DMS153 (cell line): Measurements from ENCODE around the gene PPP1R7.

Experiments used
- DNase-seq: peaks from one replicate; lab custom pipeline; 2025; lab: John Stamatoyannopoulos, UW

PPP1R7 gene

DNA sequence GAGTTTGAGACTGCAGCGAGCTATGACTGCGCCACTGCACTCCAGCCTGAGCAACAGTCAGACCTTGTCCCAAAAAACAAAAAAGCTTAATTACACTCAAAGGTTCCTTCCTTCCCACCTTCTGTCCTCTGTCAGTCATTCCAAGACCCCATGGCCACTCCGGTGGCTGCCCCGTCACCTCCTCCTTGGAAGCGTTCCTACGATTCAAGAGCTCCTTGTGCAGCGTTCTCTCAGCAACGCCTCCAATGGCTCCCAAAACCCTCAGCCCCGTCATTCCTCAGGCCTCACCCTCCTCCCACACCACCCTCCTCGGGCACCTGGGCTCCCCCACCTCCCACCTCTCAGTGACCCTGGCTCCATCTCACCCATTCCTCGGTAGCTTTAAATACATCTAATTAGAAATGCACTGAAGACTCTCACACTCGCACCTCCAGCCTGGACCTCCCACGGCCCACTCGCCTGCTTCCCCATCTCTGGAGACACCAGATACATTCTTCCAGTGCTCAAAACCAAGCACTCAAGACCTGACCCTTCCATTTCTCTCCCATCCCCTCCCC lies 9.0 kb upstream of the PPP1R7 start:
- no peak for DNase-seq

DNA sequence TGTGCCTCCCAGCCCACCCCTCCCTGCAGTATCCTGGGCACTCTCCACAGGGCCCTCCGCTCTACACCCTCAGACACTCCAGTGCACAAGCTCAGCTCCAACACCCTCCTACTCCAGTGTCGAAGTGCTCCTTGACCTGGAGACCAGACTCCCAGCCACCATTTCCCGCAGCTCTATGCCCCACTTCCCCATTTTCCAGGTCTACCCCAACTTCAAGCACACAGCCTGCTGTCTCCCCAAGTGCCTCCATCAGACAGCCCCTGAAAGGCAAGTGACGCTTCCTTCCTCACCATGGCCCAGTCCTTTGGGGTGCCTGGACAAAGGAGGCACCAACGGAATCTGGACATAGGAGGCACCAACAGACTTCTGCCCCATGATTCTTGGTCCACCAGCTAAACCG lies 8.2 kb upstream of the PPP1R7 start:
- DNase-seq = no peak

DNA sequence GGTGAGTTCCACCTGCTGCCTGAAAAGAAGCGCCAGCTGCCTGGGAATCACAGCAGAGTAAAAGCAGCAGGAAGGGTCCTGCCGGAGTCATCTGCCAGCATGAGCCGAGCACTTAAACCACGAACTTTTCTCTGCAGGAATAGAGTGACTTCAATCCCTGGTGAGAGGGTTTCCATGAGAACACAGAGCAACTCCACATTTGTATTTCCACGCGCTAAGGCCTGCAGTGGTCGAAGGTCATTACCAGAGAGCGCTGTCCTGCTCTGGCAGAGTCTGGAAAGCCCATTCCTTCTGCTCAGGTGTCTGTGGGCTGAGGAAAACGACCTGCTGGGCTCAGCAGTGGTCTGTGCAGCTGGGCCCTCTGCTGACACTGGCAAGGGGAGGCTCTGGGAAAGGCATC lies 7.7 kb upstream of the PPP1R7 start:
- DNase-seq = no peak

DNA sequence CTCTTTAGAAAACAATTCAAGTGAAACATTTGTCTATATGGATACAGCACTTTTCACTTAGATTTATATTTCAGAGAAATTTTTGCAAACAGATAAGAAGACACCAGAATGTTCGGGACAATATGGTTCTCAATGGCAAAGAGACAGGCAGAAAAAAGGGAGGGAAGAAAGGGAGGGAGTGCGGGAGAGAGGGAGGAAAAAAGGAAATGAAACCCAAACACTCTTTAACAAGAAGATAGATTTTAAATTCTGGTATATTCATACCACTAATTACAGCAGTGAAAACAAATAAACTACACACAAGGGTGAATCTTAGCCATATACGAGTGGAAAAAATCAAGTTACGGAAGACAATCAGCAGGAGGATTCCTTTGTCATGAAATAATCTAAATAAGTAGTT lies 4.0 kb upstream of the PPP1R7 start:
- DNase-seq = no peak

DNA sequence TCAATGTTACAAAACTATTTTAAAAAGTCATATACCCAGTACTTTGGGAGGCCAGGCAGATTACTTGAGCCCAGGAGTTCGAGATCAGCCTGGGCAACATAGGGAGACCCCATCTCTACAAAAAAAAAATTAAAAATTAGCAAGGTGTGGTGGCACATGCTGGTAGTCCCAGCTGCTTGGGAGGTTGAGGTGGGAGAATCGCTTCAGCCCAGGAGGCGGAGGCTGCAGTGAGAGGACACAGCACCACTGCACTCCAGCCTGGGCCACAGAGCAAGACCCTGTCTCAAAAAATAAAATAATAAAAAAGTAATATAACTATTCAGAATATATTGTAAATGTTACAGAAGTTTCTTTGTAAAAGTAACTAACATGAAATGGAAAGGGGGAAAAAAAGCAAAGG lies 2.9 kb upstream of the PPP1R7 start:
- no peak for DNase-seq

DNA sequence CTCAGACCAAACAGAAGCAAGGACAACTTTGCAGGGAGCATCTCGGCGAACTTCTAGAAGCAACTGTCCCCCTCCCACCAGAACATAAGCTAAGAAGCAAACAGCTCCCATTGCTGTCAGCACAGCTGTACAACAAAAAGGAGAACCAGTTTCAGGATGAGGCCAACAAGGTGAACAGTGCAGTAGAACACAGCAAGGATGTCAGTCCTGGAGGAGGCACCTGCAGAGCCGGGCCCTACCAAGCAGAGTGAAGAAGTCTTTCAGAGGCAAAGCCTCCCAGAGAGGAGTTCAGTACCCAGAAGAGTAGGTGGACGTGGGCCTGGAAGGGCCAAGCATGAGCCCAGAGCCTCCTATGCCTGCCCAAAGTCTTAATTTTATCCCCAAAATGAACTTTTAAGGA lies 2.0 kb upstream of the PPP1R7 start:
- no peak for DNase-seq

DNA sequence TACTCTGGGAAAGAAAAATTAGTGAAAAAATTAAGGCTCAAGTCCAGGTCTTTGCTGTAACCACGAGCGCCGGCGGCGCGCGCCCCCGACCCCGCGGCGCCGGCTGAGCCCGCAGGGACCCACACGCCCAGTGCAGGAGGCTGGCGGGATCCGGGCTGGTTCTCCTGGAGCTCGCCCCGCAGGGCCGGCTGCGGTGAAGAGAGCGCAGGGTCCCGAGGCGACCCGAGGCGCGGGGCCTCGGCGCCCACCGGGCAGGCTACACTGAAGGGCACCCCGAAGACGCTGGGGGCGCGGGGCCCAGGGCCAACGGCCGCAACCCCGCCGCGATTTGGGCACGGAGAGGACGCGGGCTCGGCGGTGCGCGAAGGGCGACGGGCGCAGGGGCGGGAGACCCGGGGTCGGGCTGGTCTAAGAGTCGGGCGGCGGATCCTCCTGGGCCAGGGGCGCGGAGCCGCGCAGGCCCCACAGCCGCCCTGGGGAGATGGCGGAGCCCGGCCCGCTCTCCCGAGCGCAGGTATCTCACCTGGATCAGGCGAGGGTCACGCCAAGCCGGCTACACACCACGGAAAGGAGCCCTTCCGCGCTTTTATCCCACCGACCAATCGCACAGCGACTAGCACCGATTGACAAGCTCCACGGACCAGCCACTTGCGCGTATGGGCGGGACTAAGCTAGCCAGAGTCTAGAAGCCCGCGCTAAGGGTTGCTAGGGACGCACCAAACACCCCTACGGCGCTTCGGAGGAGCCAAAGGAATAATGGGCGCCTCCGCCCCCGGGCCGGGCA lies 1.2 kb upstream of the PPP1R7 start, which contains the start of gene PASK:
Gene PASK (minus strand): TSS at position 582 of the 784 bp plus-strand sequence. CDS start 6,440 bp downstream, outside the sequence.
- peak; percentile 97 for DNase-seq

DNA sequence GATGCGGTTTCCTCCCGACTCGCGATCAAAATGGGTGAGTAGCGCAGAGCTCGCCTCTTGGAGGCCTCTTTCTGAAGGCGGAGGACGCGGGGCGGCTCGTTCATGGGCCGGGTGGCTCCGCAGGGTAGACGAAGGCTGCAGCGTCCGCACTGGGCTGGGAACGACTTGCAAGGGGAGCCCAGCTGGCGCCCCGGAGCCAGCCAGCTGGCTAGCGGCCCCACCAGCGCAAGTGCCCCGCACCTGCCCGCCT lies 667 bp upstream of the PPP1R7 start:
- DNase-seq = peak; percentile 53

DNA sequence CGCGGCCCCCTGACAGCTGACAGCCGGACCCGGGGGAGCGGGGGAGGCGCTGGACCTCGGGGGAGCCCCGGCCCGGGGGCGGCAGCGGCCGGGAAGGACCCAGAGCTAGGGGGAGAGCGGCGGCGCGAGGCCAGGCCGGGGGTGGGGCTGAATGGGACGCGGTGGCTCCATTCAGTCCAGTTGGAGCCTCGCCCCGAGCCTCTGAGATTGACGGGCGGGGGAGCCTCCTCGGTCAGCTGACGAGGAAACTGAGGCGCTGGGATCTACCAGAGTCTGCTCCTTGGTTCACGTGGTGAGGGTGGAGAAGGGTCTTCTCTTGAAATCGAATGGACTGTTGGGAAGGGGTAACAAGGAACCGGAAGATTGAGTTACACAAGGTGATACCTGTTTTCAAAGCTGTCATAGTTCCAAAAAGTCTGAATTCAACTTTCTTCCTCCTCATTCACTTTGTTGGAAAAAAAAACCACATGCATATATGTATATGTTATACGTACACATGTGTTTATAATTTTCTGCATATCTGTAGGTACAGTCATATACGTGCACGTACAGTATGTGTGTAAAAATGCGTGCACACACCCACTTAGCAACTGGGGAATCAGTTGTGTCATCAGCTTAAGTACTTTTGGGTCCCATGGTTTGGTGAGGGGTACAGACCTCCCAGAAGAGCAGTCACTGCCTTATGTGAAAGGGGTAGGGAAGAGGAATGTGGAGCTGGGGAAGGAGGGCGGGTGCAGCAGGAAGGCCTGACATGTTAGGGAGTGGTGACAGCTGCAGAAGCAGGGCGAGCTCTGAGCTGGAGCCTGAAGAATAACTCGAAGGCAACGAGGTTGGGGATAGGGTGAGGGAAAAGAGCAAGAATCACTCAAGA lies 628 bp downstream of the PPP1R7 start:
- DNase-seq = no peak

DNA sequence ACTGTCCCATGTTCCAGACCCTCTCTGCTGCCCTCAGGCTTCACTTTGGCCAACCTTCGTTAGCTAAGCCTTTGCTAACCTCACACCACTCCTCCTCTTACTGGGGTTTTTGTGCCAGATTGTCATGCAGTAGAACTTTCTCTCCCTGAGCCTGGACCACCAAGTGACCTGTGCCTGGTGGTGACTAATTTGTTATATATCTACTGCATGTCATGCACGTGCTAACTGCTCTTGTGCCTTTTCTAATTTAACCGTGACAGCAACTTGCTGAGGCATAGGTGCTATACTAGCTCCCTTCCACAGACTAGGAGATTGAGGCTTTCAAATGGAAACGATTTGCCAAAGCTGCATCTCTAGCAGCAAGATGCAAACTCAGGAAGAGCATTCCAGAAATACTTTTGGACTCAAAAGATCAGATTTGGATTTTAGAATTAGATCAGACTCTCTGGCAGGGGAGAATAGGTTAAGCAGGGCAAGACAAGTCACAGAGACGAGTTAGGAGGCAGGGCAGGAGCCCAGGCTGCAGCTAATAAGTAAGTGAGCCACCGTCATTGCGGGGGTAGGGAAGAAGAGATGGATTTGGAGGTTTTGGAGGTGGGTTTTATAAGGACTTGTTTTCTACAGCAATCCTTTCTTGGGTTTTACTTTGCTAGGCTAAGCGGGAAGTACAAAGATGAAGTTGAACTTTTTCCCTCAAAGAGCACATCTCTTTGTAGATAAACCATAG lies 1.8 kb downstream of the PPP1R7 start:
- DNase-seq = no peak

DNA sequence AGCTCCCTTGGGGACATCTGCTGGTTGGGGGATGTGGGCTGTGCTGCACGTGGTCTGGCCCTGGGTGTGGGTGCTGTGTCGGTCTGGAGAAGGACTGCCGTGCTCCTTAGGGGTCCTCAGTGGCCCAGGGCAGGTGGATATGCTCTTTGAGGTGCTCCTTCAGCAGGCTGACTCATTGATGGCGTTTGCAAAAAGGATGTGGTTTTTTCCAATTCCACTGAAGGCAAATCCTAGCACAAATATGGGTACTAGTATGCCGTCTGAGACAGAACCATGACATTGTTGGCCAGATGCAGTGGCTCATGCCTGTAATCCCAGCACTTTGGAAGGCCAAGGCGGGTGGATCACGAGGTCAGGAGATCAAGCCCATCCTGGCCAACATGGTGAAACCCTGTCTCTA lies 3.3 kb downstream of the PPP1R7 start:
- no peak for DNase-seq

DNA sequence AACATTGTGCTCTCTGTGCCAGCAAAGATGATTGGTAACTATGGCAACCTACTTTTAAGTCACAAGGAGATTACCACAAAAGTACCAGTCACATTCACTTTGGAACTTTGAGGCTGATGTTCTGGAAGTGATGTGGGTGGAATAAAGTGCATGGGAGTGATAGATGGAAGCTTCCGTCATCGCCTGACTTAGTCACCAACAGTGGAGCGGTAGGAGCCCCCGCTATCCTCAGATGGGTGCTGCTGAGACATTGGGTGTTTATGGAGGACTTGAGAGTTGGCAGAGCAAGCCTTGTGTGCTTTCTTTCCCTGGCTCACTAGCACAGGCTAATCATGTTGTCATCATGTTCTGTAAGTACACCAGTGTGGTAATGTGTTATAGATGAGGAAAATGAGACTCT lies 4.6 kb downstream of the PPP1R7 start:
- no peak for DNase-seq

DNA sequence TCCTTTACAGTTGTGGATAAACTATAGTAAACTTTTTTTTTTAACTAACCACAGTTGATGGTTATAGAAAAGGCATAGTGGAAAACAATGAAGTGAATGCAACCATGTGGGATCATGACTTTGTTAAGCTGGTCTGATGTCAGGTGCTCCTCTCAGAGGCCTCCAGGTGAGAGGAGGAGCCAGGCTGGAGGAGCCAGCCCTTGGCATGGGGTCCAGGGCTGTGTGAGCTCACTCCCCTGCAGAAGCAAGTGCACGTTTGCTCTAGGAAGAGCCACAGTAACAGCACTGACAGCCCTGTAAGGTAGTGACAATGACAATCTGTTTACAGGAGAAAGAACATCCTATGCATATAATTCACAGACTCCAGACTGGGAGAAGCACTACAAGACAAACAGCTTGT lies 5.7 kb downstream of the PPP1R7 start:
- DNase-seq = no peak

DNA sequence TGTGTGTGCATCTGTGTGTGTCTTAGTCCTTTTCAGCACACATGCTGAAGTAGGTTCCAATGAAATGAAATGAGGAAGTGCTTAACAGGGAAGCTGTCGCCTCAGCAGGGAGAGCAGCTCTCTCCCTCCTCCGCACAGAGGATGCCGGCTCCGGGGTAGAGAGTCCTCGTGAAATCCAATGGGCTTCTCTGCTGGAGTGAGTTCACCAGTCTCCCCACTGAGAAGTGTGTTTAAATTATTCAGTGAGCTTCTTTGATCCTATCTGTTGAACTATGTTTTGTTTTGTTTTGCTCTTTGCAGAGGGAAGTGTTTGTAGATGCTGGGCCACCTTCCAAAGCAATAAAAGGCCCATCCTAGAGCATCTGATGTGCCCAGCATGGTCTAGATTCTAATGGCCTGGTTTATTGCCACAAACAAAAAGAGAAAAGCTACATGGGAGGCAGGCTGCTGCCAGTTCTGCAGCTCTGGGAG lies 6.7 kb downstream of the PPP1R7 start:
- peak; percentile 86 for DNase-seq

DNA sequence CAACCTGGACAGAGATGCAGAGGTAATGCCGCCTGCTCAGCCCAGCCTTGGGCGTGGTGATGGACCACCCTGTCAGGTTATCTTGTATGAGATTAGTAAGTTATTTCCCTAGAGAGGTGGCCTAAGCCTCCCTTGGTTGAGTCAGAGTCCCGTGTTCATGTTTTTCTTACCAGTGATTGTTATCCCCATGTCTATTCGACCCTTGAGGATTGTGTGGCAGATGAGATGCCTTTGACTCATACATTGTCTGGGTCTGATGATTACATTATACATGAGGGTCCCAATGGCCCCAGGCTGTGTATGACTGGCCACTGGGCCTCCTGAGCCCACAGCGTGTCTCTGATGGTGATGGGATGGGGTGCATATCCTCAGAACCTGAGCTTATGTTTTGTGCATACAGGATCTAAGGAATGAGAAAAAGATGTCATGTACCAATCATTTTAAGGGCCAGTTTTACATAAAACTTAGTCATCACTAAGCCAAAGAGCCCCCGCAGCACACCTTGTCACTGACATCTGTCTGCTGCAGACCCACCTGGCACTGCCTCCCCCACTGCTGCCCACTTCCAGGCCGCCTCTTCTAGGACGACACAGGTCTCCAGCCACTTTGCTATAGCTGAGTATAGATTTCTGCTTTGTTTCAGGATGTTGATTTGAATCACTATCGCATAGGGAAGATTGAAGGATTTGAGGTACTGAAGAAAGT lies 7.7 kb downstream of the PPP1R7 start:
- no peak for DNase-seq

DNA sequence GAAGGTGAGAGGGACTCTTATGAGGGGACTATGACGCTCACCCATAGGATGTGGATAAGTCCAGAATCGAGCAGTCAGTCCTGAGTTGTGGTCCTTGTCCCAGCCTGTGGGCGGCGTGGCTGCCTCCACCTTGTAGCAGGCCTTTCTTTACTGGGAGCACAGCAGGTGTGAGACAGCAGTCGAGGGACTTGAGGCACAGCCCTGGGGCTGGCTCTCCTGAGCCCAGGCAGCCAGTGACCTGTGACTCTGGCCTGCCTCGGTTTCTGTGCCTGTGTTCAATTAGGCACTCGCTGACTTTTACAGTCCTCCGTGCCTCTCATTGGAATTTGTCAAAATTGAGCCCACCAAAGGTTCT lies 8.3 kb downstream of the PPP1R7 start:
- no peak for DNase-seq

DNA sequence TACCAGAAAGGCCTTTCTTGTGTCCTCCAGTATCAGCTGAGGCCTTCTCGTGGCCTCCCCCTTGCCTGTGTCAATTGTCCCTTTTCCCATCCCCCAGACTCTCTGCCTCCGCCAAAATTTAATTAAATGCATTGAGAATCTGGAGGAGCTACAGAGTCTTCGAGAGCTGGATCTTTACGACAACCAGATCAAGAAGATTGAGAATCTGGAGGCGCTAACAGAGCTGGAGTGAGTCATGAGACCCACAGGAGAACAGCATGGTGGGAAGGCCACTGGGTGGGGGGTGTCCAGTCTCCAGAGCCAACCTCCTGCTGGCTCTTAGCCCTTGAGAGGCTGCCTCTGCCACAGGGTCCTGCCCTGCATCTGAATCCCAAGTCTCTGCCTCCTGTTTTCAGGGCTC lies 8.8 kb downstream of the PPP1R7 start:
- DNase-seq = no peak

DNA sequence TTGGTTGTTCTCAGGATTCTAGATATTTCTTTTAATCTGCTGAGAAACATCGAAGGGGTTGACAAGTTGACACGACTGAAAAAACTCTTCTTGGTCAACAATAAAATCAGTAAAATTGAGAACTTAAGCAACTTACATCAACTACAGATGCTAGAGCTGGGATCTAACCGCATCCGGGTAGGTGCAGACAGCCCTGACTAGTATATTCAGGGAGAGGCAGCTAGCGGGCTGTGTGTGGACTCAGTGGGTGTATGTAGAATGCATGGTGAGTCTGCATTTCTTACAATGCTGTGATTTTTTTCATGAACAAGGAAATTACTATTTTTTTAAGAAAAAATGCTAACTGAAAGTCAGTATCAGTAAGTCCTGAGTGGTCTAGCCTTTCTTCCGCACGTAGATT lies 10.1 kb downstream of the PPP1R7 start:
- no peak for DNase-seq

DNA sequence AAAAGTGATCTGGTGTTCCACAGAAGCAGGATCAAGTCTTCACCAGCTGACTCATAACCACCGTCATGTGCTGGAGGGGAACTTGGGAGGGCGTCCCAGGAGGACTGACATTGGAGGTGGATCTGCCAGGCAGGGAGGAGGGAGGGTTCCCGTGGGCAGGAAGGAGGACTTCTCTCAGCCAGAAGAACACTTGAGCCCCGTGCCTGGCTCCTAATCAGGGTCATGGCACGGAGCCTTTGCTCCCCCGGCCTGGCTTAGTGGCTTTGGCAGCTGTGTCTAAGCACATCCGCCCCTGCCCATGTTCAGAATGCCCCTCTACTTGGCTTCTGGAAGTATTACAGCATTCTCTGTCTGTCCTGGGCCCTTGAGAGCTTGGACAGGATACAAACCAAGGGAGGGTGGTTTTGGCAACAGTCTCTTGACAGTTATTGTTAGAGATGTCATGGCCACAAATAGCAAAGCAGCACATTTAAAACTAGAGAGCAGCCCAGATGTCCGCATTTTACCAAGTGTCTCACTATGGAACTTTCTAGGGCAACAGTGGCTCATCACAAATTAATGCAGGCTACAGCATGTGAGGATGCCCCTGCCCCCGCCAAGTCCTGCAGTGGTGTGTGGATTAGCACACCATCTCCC lies 11.5 kb downstream of the PPP1R7 start:
- DNase-seq = no peak

DNA sequence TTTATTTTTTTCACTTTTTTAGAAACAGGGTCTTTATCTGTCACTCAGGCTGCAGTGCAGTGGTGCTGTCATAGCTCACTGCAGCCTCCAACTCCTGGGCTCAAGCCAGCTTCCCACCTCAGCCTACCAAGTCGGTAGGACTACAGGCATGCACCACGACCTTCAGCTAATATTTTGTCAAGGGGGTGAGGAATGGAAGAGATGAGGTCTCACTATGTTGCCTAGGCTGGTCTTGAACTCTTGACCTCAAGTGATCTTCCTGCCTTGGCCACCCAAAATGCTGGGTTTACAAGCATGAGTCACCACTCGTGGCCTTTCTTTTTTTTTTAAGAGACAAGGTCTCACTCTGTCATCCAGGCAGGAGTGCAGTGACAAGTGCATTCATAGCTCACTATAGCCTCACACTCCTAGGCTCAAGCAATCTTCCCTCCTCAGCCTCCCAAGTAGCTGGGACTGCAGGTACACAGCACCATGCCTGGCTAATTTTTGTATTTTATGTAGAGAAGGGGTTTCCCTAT lies 13.4 kb downstream of the PPP1R7 start:
- DNase-seq = no peak

DNA sequence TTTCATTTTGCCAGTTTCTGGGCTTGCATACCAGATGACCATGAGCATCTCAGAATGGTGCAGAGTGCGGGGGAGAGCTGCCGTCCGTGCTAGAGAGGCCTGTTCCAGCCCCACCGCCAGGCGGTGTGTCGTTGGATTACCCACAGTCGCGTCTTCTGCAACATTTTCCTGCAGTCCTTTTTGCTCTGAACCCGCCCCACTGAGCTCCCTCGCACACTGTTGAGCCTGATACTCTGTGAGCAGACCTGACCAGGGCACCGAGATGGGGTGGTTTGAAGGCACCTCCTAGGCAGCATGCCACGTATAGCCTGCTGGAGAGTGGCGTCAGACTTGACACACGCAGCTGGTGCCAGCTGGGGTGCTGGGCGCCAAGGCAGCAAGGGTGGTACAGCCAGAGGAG lies 18.1 kb downstream of the PPP1R7 start:
- DNase-seq = no peak
